ENCODE data around the gene CD151. TPM values are rescaled to one million over a fixed set of nuclear protein-coding genes. Genes with fewer than 3 reads are reported as not detected.

Gene CD151
- total RNA-seq, 1 donor from 2014 or later: 34.6 TPM

GRCh38 chr11:866481-866880, 33.7 kb downstream of the CD151 start:
- DNase-seq (ENCODE audit: low spot score in 2 of 2) (no peak), FAIRE-seq (no peak)

- DNase-seq (ENCODE audit: low spot score in 2 of 2): no peak
- FAIRE-seq: no peak
Measured at GRCh38 chr11:867856-868358, 35.2 kb downstream of the CD151 start.

GRCh38 chr11:868394-868793, 35.6 kb downstream of the CD151 start:
- DNase-seq (ENCODE audit: low spot score in 2 of 2): no peak
- no peak for FAIRE-seq

- DNase-seq (ENCODE audit: low spot score in 2 of 2): no peak
- FAIRE-seq: no peak
Measured at GRCh38 chr11:868802-869201, 36.0 kb downstream of the CD151 start.

- FAIRE-seq (no peak), DNase-seq (ENCODE audit: low spot score in 2 of 2) (no peak)
Measured at GRCh38 chr11:869399-870126, 36.8 kb downstream of the CD151 start.

GRCh38 chr11:870127-870413, 37.3 kb downstream of the CD151 start:
- FAIRE-seq: no peak
- DNase-seq (ENCODE audit: low spot score in 2 of 2): no peak

GRCh38 chr11:870418-870817, 37.7 kb downstream of the CD151 start:
- FAIRE-seq: no peak
- no peak for DNase-seq (ENCODE audit: low spot score in 2 of 2)

- DNase-seq (ENCODE audit: low spot score in 2 of 2): no peak
- no peak for FAIRE-seq
Measured at GRCh38 chr11:871472-871871, 38.7 kb downstream of the CD151 start.

GRCh38 chr11:872799-873198, 40.0 kb downstream of the CD151 start:
- DNase-seq (ENCODE audit: low spot score in 2 of 2) (no peak), FAIRE-seq (no peak)

GRCh38 chr11:873706-874105, 41.0 kb downstream of the CD151 start:
- FAIRE-seq (no peak), DNase-seq (ENCODE audit: low spot score in 2 of 2) (no peak)

GRCh38 chr11:875203-875602, 42.5 kb downstream of the CD151 start:
- FAIRE-seq: no peak
- DNase-seq (ENCODE audit: low spot score in 2 of 2): no peak

- FAIRE-seq: no peak
- no peak for DNase-seq (ENCODE audit: low spot score in 2 of 2)
Measured at GRCh38 chr11:875769-876301, 43.1 kb downstream of the CD151 start.

- FAIRE-seq: no peak
- DNase-seq (ENCODE audit: low spot score in 2 of 2): no peak
Measured at GRCh38 chr11:876545-876944, 43.8 kb downstream of the CD151 start.

- FAIRE-seq: no peak
- DNase-seq (ENCODE audit: low spot score in 2 of 2): no peak
Measured at GRCh38 chr11:877565-877964, 44.8 kb downstream of the CD151 start.

GRCh38 chr11:880447-880846, 47.7 kb downstream of the CD151 start:
- DNase-seq (ENCODE audit: low spot score in 2 of 2) (no peak), FAIRE-seq (no peak)

GRCh38 chr11:882596-882995, 49.8 kb downstream of the CD151 start:
- DNase-seq (ENCODE audit: low spot score in 2 of 2) (no peak), FAIRE-seq (no peak)

GRCh38 chr11:883527-883926, 50.8 kb downstream of the CD151 start:
- no peak for FAIRE-seq
- DNase-seq (ENCODE audit: low spot score in 2 of 2): no peak

GRCh38 chr11:884578-885070, 51.9 kb downstream of the CD151 start:
- FAIRE-seq (no peak), DNase-seq (ENCODE audit: low spot score in 2 of 2) (no peak)

- DNase-seq (ENCODE audit: low spot score in 2 of 2) (no peak), FAIRE-seq (no peak)
Measured at GRCh38 chr11:886568-886967, 53.8 kb downstream of the CD151 start.

- DNase-seq (ENCODE audit: low spot score in 2 of 2) (no peak), FAIRE-seq (no peak)
Measured at GRCh38 chr11:887589-887988, 54.8 kb downstream of the CD151 start.

Measured in frontal cortex (tissue), 4 donors.